ENCODE measurements around the gene ZBTB37. TPM values are rescaled to one million over a fixed set of nuclear protein-coding genes. Genes with fewer than 3 reads are reported as not detected.

Gene ZBTB37
- total and polyA plus RNA-seq, 9 of the 15 experiments (the other 6 are each of a cell fraction or from before 2014, with no cell fraction given) = 1.3 to 13.9 (median 5.4) TPM

GRCh38 chr1:173868266-173869020 lies at the start of gene ZBTB37 (continued):
- TF ChIP-seq SMAD1 (IDR thresholded peaks at IDR 0.05; ENCODE audit: low read depth, low read length, partially characterized antibody) (no peak), PCBP2 (IDR thresholded peaks at IDR 0.05; ENCODE audit: low read depth, low read length, poor library complexity, severe bottlenecking) (no peak), YY1 (IDR thresholded peaks at IDR 0.05; ENCODE audit: borderline replicate concordance in 1 of 3, control insufficient read depth in 1 of 3, extremely low read depth in 1 of 3, insufficient read depth in 3 of 3, insufficient read length in 1 of 3, insufficient replicate concordance in 2 of 3, low read depth in 1 of 3, low read length in 2 of 3) (peak in 1 of 3 experiments; percentile 62), NCOA2 (IDR thresholded peaks at IDR 0.05; ENCODE audit: partially characterized antibody in 2 of 2) (no peak), YBX1 (IDR thresholded peaks at IDR 0.05) (no peak), POLR3G (IDR thresholded peaks at IDR 0.05; ENCODE audit: extremely low read depth, insufficient read length, insufficient replicate concordance) (no peak), ZNF639 (CRISPR knock-in tag; conservative IDR thresholded peaks at IDR 0.05 in 1 of 2, IDR thresholded peaks at IDR 0.05 in 1 of 2) (peak in 1 of 2 experiments; percentile 86; a peak in 2 of 4 replicates), ZBTB26 (CRISPR knock-in tag; IDR thresholded peaks at IDR 0.05) (no peak; the same call in 1 of the 2 replicates), ZFP1 (CRISPR knock-in tag; IDR thresholded peaks at IDR 0.05) (no peak), C11orf30 (IDR thresholded peaks at IDR 0.05; ENCODE audit: low read depth) (peak; percentile 41), TGIF2 (CRISPR knock-in tag; IDR thresholded peaks at IDR 0.05) (no peak), SMARCE1 (IDR thresholded peaks at IDR 0.05) (peak; percentile 38), NFIX (CRISPR knock-in tag; IDR thresholded peaks at IDR 0.05; ENCODE audit: low read depth) (no peak), MYC (IDR thresholded peaks at IDR 0.05; ENCODE audit: low read depth, low read length) (peak; percentile 65; the same call in 1 of the 2 replicates), MYC (CRISPR knock-in tag; IDR thresholded peaks at IDR 0.05; ENCODE audit: borderline replicate concordance, low read depth) (no peak), ZBTB1 (CRISPR knock-in tag; IDR thresholded peaks at IDR 0.05; ENCODE audit: borderline replicate concordance, low read depth) (peak; percentile 38; the same call in 1 of the 2 replicates)
- TF ChIP-seq, protein P1, sequence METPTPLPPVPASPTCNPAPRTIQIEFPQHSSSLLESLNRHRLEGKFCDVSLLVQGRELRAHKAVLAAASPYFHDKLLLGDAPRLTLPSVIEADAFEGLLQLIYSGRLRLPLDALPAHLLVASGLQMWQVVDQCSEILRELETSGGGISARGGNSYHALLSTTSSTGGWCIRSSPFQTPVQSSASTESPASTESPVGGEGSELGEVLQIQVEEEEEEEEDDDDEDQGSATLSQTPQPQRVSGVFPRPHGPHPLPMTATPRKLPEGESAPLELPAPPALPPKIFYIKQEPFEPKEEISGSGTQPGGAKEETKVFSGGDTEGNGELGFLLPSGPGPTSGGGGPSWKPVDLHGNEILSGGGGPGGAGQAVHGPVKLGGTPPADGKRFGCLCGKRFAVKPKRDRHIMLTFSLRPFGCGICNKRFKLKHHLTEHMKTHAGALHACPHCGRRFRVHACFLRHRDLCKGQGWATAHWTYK (CRISPR knock-in tag; IDR thresholded peaks at IDR 0.05) = peak; percentile 46; the same call in 1 of the 2 replicates
- TF ChIP-seq, protein P2, sequence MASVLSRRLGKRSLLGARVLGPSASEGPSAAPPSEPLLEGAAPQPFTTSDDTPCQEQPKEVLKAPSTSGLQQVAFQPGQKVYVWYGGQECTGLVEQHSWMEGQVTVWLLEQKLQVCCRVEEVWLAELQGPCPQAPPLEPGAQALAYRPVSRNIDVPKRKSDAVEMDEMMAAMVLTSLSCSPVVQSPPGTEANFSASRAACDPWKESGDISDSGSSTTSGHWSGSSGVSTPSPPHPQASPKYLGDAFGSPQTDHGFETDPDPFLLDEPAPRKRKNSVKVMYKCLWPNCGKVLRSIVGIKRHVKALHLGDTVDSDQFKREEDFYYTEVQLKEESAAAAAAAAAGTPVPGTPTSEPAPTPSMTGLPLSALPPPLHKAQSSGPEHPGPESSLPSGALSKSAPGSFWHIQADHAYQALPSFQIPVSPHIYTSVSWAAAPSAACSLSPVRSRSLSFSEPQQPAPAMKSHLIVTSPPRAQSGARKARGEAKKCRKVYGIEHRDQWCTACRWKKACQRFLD (CRISPR knock-in tag; IDR thresholded peaks at IDR 0.05) = no peak
- TF ChIP-seq, protein P3, sequence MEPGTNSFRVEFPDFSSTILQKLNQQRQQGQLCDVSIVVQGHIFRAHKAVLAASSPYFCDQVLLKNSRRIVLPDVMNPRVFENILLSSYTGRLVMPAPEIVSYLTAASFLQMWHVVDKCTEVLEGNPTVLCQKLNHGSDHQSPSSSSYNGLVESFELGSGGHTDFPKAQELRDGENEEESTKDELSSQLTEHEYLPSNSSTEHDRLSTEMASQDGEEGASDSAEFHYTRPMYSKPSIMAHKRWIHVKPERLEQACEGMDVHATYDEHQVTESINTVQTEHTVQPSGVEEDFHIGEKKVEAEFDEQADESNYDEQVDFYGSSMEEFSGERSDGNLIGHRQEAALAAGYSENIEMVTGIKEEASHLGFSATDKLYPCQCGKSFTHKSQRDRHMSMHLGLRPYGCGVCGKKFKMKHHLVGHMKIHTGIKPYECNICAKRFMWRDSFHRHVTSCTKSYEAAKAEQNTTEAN (CRISPR knock-in tag; IDR thresholded peaks at IDR 0.05) = no peak

All from K562 (cell line).